HepG2 (cell line): ENCODE data around the gene UQCR11. TPM values are rescaled to one million over a fixed set of nuclear protein-coding genes. Genes with fewer than 3 reads are reported as not detected.

Source experiments
- AGO1 ChIP-seq: fragments of 200-400 bp; formaldehyde crosslinking; IDR thresholded peaks from 2 replicates; pipeline ENCODE4 v1.6.1; 2017; ENCODE audit warnings: mild to moderate bottlenecking, low read depth, low read length, moderate library complexity; ENCODE audit not compliant: poor library complexity, severe bottlenecking
- ATAD3A ChIP-seq: sonication (generic); formaldehyde crosslinking; IDR thresholded peaks from 2 replicates; pipeline ENCODE4 v1.4.0; 2020; ENCODE audit warnings: missing genetic modification reagents
- CENPBD1 ChIP-seq: sonication (generic); formaldehyde crosslinking; IDR thresholded peaks from 2 replicates; pipeline ENCODE4 v1.8.0; 2022; ENCODE audit warnings: missing genetic modification reagents, low read depth, mild to moderate bottlenecking, borderline replicate concordance
- EED ChIP-seq: sonication (generic); formaldehyde crosslinking; IDR thresholded peaks from 2 replicates; pipeline ENCODE4 v1.5.0; 2020; ENCODE audit warnings: mild to moderate bottlenecking, missing genetic modification reagents
- GLI4 ChIP-seq: sonication (generic); formaldehyde crosslinking; IDR thresholded peaks from 2 replicates; pipeline ENCODE4 v1.5.1; 2020; ENCODE audit warnings: missing genetic modification reagents, mild to moderate bottlenecking, moderate library complexity, borderline replicate concordance
- GRHL1 ChIP-seq: sonication (generic); formaldehyde crosslinking; conservative IDR thresholded peaks from 2 replicates; pipeline ENCODE4 v1.8.0; 2022; ENCODE audit warnings: missing genetic modification reagents
- HCFC1 ChIP-seq: fragments of 150-350 bp; IDR thresholded peaks from 2 replicates; pipeline ENCODE4 v1.6.1; 2014; ENCODE audit warnings: low read depth, low read length
- JUN ChIP-seq: sonication (generic); formaldehyde crosslinking; IDR thresholded peaks from 2 replicates; pipeline ENCODE4 v1.4.0; 2020; ENCODE audit warnings: mild to moderate bottlenecking, missing genetic modification reagents
- MAZ ChIP-seq, 2 experiments: sonication (generic) in 1 of 2; formaldehyde crosslinking in 1 of 2; IDR thresholded peaks; 2 replicates each; pipeline versions ENCODE4 v1.5.0 to v1.6.1; 2012 to 2020; ENCODE audit warnings: low read depth in 2 of 2, mild to moderate bottlenecking in 2 of 2, borderline replicate concordance in 1 of 2, improper control_type of control experiment in 1 of 2, low read length in 1 of 2, missing genetic modification reagents in 1 of 2, moderate library complexity in 1 of 2
- MYNN ChIP-seq: sonication (generic); formaldehyde crosslinking; IDR thresholded peaks from 2 replicates; pipeline ENCODE4 v1.4.0; 2020; ENCODE audit warnings: mild to moderate bottlenecking, low read depth, missing genetic modification reagents
- NFIB ChIP-seq: sonication (generic); formaldehyde crosslinking; IDR thresholded peaks from 2 replicates; pipeline ENCODE4 v1.9.0; 2021; ENCODE audit warnings: missing genetic modification reagents, mild to moderate bottlenecking, borderline replicate concordance
- NR3C1 ChIP-seq: sonication (generic); formaldehyde crosslinking; IDR thresholded peaks from 2 replicates; pipeline ENCODE4 v1.4.0; 2020; ENCODE audit warnings: missing genetic modification reagents
- PAXIP1 ChIP-seq: sonication (generic); formaldehyde crosslinking; conservative IDR thresholded peaks from 2 replicates; pipeline ENCODE4 v1.4.0; 2020; ENCODE audit warnings: mild to moderate bottlenecking, missing genetic modification reagents, moderate library complexity
- SALL1 ChIP-seq: sonication (generic); formaldehyde crosslinking; IDR thresholded peaks from 2 replicates; pipeline ENCODE4 v1.8.0; 2022; ENCODE audit warnings: mild to moderate bottlenecking, missing genetic modification reagents
- ZNF124 ChIP-seq: sonication (generic); formaldehyde crosslinking; IDR thresholded peaks from 2 replicates; pipeline ENCODE4 v1.4.0; 2020; ENCODE audit warnings: missing genetic modification reagents
- ZNF18 ChIP-seq: sonication (generic); formaldehyde crosslinking; IDR thresholded peaks from 2 replicates; pipeline ENCODE4 v1.8.0; 2022; ENCODE audit warnings: mild to moderate bottlenecking, missing genetic modification reagents; ENCODE audit not compliant: insufficient replicate concordance
- ZNF256 ChIP-seq: sonication (generic); formaldehyde crosslinking; conservative IDR thresholded peaks from 2 replicates; pipeline ENCODE4 v1.4.0; 2020; ENCODE audit warnings: missing genetic modification reagents
- ZNF274 ChIP-seq: sonication (generic); formaldehyde crosslinking; IDR thresholded peaks from 2 replicates; pipeline ENCODE4 v1.5.1; 2020; ENCODE audit warnings: mild to moderate bottlenecking, missing genetic modification reagents
- ZNF337 ChIP-seq: sonication (generic); formaldehyde crosslinking; IDR thresholded peaks from 2 replicates; pipeline ENCODE4 v1.5.1; 2020; ENCODE audit warnings: missing genetic modification reagents, low read depth, mild to moderate bottlenecking, borderline replicate concordance
- ZNF382 ChIP-seq: sonication (generic); formaldehyde crosslinking; IDR thresholded peaks from 2 replicates; pipeline ENCODE4 v1.5.0; 2020; ENCODE audit warnings: missing genetic modification reagents, mild to moderate bottlenecking, borderline replicate concordance
- ZNF431 ChIP-seq: sonication (generic); formaldehyde crosslinking; IDR thresholded peaks from 2 replicates; pipeline ENCODE4 v1.9.0; 2022; ENCODE audit warnings: missing genetic modification reagents, low read depth, mild to moderate bottlenecking, borderline replicate concordance
- polyA plus RNA-seq, 8 experiments: library from polyadenylated mRNA; depleted of rRNA in 3 of 8; stranded (reverse) in 7 of 8; unstranded in 1 of 8; fragments of >200 nt; fragmentation: Illumina TruSeq in 4 of 8; extraction: Trizol in 4 of 8; gene quantifications; 2 replicates each; pipeline versions ENCODE4 v1.2.1 to v1.2.3, GENCODE V29; 2011 to 2016; ENCODE audit warnings: low read depth in 4 of 8, missing spikeins in 1 of 8, mixed read lengths in 1 of 8; ENCODE audit not compliant: insufficient read depth in 1 of 8
- total RNA-seq, 5 experiments: library from RNA; depleted of rRNA; stranded (reverse); fragments of >200 nt; fragmentation: Illumina TruSeq; extraction: Trizol; gene quantifications; 2 replicates each; pipeline ENCODE4 v1.2.3, GENCODE V29; 2016; ENCODE audit warnings: low read depth in 1 of 5

UQCR11 gene
- total and polyA plus RNA-seq, 2 of the 13 experiments (the other 11 are each of a cell fraction or from before 2014, with no cell fraction given): 125 to 214 TPM

GRCh38 chr19:1592024-1592754 is 13.1 kb downstream of the UQCR11 start (continued):
- TF ChIP-seq PAXIP1 (CRISPR knock-in tag) (0 out of 2 replicates have a peak, but pooled peaks have one; percentile 23), MAZ (IDR thresholded peaks at IDR 0.05; ENCODE audit: borderline replicate concordance, low read depth, low read length) (no peak; the same call in 1 of the 2 replicates), MAZ (CRISPR knock-in tag; IDR thresholded peaks at IDR 0.05; ENCODE audit: low read depth) (peak; percentile 66), ZNF256 (CRISPR knock-in tag) (no peak), AGO1 (no peak), NFIB (no peak), ZNF431 (CRISPR knock-in tag) (0 out of 2 replicates have a peak, but pooled peaks have one; percentile 60), GLI4 (CRISPR knock-in tag) (0 out of 2 replicates have a peak, but pooled peaks have one; percentile 28), ZNF382 (CRISPR knock-in tag) (no peak), ATAD3A (CRISPR knock-in tag) (no peak), SALL1 (peak; percentile 86), CENPBD1 (CRISPR knock-in tag) (no peak; the same call in 1 of the 2 replicates), ZNF124 (CRISPR knock-in tag) (no peak), EED (CRISPR knock-in tag) (peak; percentile 53), ZNF337 (CRISPR knock-in tag) (0 out of 2 replicates have a peak, but pooled peaks have one; percentile 37), MYNN (no peak), HCFC1 (no peak; the same call in 1 of the 2 replicates), GRHL1 (CRISPR knock-in tag) (no peak), ZNF18 (peak; percentile 57), JUN (0 out of 2 replicates have a peak, but pooled peaks have one; percentile 21), ZNF274 (CRISPR knock-in tag) (peak; percentile 77; the same call in 1 of the 2 replicates), NR3C1 (CRISPR knock-in tag) (no peak)
